Suppressor macrophage treated with lipopolysaccharide for 1 hour (primary cell): ENCODE data around the gene ROBO2.
"Not testable (repeated sequence)": the region's sequence is repeated elsewhere in the genome, so short reads cannot be mapped to it uniquely, and the experiment has no call there.

ENCODE experiments used
- DNase-seq, 3 donors: peaks; one replicate each; pipeline ENCODE4 v3.0.0-alpha.2; 2020 to 2022

Gene ROBO2

DNA sequence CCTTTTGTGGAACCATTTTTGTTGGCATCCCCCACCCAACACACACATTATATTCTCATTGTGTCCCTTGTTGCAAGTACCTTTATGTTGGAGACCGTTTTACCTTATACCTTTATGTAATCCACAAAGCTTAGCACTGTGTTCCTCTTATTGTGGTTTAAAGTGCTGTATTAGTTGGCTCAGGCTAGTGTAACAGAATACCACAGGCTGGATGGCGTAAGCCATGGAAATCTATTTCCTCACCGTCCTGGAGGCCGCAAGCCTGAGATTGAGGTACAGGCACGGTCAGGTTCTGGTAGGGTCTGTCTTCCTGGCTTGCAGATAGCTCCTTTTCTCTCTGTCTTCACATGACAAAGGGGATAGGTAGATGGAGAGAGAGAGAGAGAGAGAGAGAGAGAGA is 302.8 kb downstream of the ROBO2 start:
- DNase-seq = no peak

DNA sequence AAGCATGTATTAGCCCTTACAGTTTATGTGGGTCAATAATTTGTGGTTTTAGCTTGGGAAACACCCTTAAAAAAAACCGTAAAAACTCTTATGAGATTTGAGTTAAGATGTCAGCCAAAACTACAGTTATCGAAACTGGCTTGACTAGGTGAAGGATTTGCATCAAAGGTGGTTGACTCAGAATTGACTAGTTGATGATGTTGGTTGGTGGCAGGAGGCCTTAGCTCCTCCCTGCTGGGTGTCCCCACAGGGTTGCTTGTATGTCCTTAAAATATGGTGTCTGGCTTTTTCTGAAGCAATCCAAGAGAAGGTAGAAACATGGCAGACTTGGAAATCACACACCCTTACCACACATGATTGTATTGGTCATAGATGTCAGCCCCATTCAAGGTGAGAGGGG is 305.1 kb downstream of the ROBO2 start:
- no peak for DNase-seq

DNA sequence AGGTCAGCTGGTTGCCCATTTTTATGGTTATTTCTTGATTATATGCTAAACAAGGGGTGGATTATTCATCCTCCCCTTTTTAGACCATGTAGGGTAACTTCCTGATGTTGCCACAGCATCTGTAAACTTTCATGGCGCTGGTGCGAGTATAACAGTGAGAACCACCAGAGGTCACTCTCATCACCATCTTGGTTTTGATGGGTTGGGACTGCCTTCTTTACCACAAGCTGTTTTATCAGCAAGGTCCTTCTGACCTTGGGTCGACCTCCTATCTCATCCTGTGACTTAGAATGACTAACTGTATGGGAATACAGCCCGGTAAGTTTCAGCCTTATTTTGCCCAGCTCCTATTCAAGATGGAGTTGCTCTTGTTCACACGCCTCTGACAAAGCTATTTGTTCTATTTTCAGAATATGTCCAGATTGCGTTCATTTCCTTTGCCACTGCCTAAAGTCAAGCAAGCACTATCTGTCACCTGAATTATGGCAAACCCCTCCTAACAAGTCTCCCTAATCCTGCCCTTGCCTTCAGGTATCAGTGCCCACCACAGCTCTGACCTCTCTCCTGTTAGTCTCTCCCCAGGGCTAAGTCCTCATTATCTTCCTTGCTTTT is 308.5 kb downstream of the ROBO2 start:
- DNase-seq = no peak

DNA sequence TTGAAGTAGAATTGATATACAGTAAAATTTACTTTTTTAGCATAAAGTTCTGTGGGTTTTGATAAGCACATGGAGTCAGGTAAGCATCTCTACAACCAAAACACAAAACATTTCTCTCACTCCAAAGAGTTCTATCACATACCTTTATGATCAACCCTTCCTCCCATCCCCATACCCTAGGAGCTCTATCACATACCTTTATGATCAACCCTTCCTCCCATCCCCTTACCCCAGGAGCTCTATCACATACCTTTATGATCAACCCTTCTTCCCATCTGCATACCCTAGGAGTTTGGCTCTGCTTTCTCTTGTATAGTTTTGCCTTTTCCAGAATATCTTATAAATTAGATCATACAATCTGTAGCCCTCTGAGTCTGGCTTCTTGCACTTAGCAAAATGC is 315.1 kb downstream of the ROBO2 start:
- DNase-seq = no peak

DNA sequence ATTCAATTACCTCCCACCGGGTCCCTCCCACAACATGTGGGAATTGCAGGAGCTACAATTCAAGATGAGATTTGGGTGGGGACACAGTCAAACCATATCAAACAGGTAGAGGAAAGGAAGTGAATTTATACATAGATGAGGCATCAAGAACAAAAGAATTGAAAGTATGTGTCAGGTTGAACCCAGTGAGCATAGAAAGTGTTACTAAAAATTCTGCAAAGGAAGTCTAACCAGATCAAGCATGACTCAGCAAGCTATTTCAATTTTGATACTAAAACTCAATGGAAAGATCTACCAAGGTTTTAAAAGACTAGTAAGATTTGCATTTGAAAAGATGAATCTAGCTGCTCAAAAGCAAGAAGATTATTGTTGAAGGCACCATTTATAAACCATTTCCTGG is 323.0 kb downstream of the ROBO2 start:
- DNase-seq = no peak

DNA sequence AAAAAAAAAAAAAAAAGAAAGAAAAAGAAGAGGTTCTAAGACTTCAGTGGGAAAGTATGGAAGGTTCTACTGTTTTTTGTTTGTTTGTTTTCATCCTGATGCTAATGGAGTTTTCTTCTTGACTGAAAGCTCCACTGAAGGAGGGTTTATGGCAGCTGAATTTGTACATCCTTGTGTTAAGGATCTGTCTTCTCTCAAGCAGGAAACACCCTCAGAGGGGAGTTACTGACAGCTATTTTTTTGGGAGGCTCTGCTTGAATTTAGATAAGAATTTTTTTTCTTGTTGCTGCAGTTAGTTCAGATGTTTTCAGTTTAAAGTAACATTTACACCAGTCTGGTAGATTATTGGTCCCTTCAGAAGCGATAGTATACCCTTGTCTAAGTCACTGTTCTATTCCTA is 325.3 kb downstream of the ROBO2 start:
- no peak for DNase-seq

DNA sequence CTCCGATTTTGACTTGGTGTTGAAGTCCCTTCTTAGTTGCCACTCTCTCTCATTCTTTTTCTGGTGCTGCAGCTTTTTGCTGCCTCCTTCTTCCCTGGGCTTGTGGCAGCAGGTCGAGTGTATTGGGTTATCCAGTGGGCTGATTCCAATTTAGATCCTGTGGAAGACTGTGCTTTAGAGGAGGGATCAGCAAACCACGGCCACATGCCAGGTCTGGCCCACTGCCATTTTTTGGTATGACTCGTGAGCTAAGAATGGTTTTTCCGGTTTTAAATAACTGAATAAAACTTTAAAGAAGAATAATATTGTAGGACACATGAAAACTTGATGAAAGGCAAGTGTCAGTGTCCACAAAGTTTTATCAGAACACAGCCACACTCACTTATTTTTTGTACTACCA is 330.5 kb downstream of the ROBO2 start:
- DNase-seq = no peak

DNA sequence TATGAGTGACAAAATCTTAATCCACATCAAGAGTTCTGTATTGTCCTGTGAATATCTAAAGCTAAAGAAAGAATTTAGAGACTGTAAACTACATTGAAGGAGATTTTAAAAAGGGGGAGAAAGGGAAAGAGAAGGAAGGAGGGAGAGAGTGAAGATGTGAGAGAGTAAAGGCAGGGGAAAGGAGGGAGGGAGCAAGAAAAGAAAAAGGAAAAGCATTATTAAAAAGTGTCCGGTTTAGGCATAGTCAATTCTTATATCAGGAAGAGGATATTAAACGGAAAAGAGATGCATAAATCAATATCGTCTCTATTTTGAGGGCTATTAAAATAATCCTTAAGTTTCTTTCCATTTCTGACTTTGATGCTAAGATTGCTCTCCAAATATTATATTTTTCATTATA is 332.1 kb downstream of the ROBO2 start:
- no peak for DNase-seq

DNA sequence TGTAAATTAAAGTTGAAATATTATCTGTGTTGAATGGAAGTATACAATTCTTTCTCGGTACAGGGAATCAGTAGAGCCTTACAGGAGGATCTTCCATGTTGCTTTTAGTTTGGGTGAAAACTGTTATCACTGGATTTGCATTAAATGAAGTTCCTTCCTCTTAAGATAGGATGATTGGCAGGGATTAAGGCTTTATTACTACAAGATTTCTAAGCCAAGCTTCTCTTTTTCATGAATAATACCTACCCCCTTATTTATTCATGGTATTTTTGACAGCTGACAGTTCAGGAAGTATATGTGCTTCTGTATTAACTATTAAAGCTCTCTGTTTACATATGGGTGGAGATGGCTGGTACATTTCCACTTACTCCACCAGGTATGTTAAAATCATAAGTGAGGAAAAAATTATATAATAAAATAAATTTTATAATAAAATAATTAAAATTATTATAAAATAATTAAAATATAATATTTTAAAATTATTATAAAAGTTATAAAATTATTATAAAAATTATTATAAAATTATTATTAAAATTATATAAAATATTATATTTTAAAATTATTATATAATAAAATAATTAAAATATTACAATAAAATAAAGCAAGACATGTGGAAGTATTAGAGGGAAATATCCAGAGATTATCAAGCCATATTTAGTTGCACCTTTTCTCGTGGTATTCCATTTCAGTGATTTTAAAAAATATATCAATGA is 332.9 kb downstream of the ROBO2 start:
- no peak for DNase-seq

DNA sequence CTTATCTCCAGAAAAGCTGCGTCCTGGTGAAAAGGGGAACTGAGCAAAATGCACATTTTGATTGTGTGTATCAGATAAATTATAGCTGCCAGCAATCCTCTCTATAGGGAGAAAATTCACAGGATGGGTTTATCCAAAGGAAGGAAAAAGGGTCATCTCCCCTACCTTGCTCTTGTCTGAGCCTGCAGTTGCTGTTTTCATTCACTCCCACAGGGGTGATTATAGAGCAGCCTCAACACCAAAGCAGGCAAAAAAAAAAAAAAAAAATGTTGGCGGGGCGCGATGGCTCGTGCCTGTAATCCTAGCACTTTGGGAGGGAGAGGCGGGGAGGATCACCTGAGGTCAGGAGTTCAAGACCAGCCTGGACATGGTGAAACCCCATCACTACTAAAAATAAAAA is 333.7 kb downstream of the ROBO2 start:
- no peak for DNase-seq

DNA sequence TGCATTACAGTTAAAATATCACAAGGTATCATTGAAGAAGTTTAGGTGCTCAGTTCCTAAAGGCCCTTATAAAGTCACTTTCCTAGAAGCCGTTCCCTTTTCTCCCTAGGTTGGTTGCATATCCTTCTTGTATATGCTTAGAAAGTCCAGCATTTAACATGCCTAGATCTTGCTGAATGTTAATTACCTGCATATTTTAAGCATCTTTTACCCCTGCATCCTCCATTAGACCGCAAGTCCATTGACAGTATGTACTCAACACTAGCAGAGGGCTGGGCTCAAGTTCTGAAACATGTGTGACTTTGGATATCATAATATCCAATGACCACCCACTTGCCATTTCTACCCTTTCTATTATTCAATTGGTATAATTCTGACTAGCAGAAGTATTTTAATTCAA is 336.6 kb downstream of the ROBO2 start:
- no peak for DNase-seq

DNA sequence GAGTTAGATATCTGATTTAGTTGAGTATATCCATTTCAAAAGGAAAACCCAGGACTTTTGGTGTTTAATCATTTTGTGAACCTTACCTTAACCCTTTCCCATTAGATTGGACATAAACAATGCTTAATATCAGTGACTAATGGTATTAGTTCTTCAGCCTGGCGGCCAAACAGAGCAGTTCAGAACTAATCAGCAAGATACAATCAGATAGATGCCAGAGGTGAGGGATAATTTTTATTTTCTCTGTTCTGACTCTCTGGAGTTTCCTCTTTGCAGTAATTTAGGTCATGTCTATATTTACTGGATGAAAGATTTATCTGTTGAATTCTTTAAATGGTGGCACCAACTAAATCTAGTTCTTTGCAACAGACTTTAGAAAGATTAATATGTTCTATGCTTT is 337.8 kb downstream of the ROBO2 start:
- DNase-seq = no peak

DNA sequence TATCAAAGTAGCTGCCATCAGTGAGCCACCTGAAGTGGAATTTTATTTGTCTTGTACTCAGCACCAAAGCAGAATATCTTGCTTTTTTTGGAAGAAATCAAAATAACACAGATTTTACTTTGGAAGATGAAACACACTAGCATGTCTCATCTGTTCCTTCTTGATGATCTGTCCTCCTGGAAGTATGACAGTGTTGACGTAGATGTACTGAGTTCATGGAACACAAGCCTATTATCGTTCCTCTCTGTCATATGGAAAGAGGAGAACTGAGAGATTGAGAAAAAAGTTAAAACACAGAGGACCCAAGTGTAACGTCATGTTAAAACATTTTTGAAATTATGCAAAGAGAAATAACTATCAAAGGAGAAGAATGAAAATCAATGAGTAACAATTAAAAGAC is 340.2 kb downstream of the ROBO2 start:
- no peak for DNase-seq

DNA sequence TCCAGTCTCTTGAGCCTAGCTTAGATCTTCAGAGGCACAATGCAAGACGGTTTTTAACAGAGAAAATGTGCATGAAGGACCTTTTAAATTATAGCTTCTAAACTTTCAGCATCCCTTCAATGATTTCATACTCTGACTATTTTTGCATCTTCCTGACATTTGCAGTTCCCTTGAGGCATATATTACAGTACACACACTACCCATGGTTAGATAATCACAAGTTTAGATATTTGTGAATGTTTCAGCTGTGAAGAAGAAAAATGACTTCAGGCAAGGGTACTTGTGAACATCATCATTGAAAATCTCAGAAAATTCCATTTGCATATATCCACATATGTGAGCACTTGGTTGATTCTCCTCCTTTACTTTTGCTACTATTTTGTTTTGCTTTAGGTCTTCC is 341.5 kb downstream of the ROBO2 start:
- DNase-seq = no peak

DNA sequence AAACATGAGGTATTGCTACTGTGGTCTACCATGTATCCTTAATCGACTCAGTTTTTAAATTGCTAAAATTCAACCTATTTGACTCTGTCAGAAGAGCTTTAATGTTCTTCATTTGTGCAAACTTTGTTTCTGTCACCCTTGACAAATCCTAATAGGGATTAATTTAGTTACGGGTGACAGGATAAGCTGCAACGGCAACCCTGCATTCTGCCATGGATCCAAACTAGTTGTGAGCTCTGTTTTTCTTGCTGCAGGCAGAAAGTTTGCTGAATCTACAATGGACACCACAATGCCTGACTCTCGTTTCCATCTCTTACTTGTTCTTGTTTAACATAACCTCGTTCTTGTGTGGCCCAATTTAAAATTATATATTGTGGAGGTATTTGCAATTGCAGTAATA is 352.3 kb downstream of the ROBO2 start:
- no peak for DNase-seq

DNA sequence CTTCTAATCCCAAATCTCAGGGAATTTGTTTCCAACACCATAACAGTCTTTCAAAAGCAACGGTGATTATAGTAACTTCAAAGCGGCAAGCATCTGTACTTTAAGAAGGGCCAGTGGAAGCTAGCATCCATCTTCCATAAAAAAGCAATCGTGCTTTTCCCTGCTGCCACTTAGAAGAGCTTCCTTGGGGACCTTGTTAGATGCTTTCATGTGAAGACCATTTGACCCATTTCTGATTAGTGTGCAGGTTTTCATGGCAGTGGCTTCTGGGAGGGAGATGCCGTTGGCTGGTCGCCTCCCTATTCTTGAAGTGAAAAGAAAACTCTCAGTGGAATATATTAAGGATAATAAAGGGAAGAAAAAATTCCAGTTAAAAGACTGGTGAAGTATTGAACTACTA is 354.1 kb downstream of the ROBO2 start:
- no peak for DNase-seq

DNA sequence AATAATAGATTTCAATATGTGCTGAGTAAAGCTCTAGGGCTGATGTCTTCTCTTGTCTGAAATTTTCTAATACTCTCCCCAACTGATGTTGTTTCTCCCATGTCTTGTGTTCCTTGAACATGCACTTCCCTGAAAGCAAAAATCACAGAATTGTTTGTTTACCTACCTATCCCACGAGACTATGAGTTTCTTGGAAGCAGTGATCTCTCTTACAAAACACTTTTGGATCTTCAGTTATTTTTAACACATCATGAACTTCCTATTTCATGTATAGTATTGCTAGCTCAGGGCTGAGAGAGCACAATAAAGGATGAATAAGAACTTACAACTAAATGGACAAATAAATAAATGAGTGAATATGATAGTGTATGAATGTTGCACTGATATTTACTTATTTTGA is 365.0 kb downstream of the ROBO2 start:
- DNase-seq = no peak

DNA sequence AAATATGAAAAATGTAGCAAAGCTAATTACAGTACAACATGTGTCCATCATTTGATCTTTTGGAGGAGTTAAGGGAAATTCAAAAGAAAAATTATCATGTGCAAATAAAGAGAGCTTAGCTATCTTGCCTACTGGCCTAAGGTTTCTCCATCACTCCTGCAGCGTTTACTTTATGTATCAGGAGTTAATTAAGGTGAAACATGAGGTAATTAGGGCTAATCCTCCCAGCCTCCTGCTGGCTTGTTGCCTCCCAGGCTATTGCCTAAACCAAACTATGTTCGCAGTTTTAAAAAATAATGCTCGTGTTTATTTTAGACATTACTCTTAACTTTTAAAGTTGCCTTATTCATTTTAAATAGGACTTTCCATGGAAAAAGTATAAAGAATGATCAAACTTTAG is 367.5 kb downstream of the ROBO2 start:
- DNase-seq = no peak

DNA sequence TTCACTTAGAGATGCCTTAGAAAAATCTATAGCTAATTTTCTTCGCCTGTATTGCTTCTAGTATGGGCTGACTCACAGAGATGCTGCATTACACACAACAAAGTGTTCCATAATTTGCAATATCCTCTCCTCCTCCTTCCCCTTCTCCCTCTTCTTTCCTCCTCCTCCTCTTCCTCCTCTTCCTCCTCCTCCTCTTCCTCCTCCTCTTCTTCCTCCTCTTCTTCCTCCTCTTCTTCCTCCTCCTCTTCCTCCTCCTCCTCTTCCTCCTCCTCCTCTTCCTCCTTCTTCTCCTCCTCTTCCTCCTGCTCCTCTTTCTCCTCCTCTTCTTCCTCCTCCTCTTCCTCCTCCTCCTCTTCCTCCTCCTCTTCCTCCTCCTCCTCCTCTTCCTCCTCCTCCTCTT is 370.4 kb downstream of the ROBO2 start:
- DNase-seq = not testable (repeated sequence)

DNA sequence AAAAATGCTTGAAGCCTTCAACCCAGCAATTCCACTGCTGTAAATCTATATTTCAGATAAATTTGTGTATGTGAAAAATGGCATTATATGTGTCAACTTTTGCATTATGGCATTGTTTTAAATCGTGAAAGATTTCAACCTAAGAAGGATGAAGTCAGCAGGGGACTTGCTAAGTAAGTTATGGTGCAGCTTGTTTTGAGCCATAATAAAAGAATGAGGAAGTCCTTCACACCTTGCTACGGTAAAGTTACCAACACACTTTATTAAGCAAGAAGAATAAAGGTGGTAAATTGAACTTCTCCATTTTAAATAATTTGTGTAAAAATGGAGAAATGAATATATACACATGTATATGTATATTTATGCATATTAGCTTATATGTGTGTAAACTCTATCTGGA is 371.4 kb downstream of the ROBO2 start:
- no peak for DNase-seq

DNA sequence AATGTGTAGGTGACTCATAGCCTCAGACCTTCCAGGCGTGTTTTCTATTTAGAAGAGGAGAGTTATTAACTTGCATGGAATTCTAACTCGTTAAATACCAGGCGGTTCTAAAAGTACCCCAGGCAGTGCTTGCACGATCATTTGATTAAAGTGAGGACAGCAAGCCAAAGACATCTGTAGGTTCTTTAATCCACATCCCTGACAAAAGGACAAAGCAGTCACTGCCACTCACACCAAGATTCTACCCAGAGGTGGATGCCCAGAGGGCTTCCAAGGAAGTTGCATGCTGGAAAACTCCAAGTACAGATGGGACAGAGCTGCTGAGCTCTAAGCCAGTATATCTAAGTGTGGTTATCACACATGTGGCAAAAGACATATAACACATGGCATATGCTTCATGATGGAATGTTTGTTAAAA is 372.1 kb downstream of the ROBO2 start:
- DNase-seq = no peak

DNA sequence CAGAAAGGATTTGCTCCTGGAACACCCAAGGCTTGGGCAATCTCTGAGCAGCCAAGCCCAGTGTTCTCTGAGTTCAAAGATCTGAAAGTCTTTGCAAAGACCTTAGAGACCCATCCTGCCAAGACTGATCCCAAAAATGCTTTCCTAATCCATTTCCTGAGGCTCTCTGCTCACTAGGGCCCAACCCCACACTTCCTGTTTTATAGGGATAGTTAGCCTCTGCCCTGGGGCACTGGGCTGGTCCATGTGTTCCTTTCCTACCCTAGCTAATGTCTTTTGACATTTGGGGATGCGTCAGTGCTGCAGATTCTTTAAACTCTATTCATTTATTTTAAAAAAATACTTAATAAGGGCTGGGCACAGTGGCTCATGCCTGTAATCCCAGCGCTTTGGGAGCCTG is 372.7 kb downstream of the ROBO2 start:
- DNase-seq = no peak

DNA sequence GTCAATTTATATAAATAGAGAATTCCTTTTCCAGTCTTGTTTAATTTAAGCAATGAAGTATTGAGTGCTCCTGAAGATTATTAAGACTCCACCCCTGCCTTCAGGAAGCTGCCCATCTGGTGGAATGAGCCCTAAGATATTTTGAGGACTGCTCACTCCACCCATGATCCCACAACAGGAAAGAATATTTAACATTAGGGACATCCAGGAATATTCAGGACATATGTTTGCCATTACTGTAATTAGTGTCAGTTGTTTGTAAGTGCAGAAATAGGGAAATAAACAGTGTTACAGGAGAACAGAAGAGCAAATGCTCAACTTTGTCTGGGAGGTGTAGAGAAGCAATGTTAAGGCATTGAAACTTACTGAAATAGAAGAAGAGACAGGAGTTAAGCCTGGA is 375.0 kb downstream of the ROBO2 start:
- no peak for DNase-seq

DNA sequence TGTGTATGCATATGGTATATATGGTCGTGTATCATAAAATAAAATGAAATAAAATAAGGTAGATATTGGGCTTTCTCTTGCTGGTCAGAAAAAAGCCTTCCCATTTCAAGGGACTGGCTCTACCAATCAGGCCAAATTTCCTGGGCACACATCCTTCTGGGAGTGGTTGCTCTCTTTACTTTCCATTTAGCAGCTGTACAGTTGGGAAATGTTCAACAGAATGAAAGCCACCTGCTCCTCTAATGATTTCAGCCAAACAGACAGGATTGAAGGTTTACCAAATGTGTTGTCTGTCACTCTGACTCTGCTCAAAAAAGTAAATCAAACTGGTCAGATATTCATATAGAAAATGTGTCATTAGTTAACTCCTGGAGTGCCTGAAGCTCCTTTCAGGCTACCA is 380.4 kb downstream of the ROBO2 start:
- DNase-seq = no peak

DNA sequence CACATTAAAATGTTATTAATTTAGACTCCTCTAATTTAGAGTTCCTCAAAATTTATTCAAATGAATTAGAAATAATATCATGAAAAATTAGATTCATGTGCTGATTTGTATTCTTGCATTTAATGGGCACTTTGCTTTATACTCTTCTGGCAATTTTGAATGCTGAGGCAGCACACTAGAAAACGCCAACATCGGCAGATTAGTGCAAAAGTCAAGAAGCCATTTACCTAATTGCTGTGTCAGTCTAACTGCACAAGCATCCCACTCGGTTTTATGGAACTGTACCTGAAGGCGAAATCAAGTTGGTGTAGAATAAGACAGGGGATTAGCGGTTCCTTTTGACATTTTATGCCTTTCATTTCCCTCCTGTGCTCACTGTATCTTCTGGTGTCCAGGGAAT is 382.0 kb downstream of the ROBO2 start:
- DNase-seq = no peak
